Lung (tissue), 12 donors: ENCODE measurements around the gene PDCD1LG2. TPM values are rescaled to one million over a fixed set of nuclear protein-coding genes. Genes with fewer than 3 reads are reported as not detected.
"Not testable (repeated sequence)": the region's sequence is repeated elsewhere in the genome, so short reads cannot be mapped to it uniquely, and the experiment has no call there.

Source experiments
- ATAC-seq: fragments of 200-7000 bp; cut with Tn5 transposase; one replicate; pipeline ENCODE4 v1.9.1; 2020; ENCODE audit warnings: moderate number of reproducible peaks; ENCODE audit not compliant: insufficient read depth, low FRiP score
- DNase-seq, 3 donors: peaks; one replicate each; pipeline ENCODE4 v3.0.0-alpha.2; 2013 to 2017
- H3K27ac ChIP-seq, 2 donors: one replicate each; pipeline ENCODE4 v1.5.1; 2013; ENCODE audit warnings: mild to moderate bottlenecking in 2 of 2, moderate library complexity in 2 of 2, control low read depth in 1 of 2, inconsistent platforms in 1 of 2, low read depth in 1 of 2, low read length in 1 of 2
- H3K27me3 ChIP-seq, 3 donors: one replicate each; pipeline ENCODE4 v1.5.1; 2013; ENCODE audit warnings: low read length in 2 of 3; ENCODE audit not compliant: control insufficient read depth in 3 of 3, insufficient read depth in 3 of 3
- H3K36me3 ChIP-seq, 4 donors: one replicate each; pipeline ENCODE4 v1.5.1; 2013; ENCODE audit warnings: low read length in 4 of 4, mild to moderate bottlenecking in 1 of 4, moderate library complexity in 1 of 4; ENCODE audit not compliant: control insufficient read depth in 4 of 4, insufficient read depth in 4 of 4
- H3K4me1 ChIP-seq, 5 donors: one replicate each; pipeline ENCODE4 v1.5.1; 2013; ENCODE audit warnings: low read length in 5 of 5, mild to moderate bottlenecking in 2 of 5, moderate library complexity in 1 of 5; ENCODE audit not compliant: control insufficient read depth in 5 of 5, insufficient read depth in 5 of 5
- H3K4me3 ChIP-seq: one replicate; pipeline ENCODE4 v1.5.1; 2013; ENCODE audit warnings: mild to moderate bottlenecking, control low read depth, moderate library complexity
- H3K9ac ChIP-seq, 2 donors: one replicate each; pipeline ENCODE4 v1.5.1; 2013; ENCODE audit warnings: low read length in 2 of 2, control low read depth in 1 of 2; ENCODE audit not compliant: insufficient read depth in 1 of 2
- H3K9me3 ChIP-seq, 4 donors: one replicate each; pipeline ENCODE4 v1.5.1; 2013; ENCODE audit warnings: low read length in 3 of 4, mild to moderate bottlenecking in 1 of 4, moderate library complexity in 1 of 4; ENCODE audit not compliant: control insufficient read depth in 4 of 4, insufficient read depth in 3 of 4
- WGBS, 2 donors: extraction: QIAGEN DNeasy Blood & Tissue Kit; methylation state at CpG; one replicate each; pipeline ENCODE4 v1.1.7; 2013; 5-methylcytosine and 5-hydroxymethylcytosine counted together
- polyA plus RNA-seq, 2 donors: library from polyadenylated mRNA; stranded (reverse); fragments of 200-250 nt; gene quantifications; one replicate each; pipeline ENCODE4 v1.2.1, GENCODE V29; 2013
- total RNA-seq, 2 donors: library from RNA; depleted of rRNA in 1 of 2; stranded (reverse); fragments of >200 nt in 1 of 2; gene quantifications; one replicate each; pipeline ENCODE4 v1.2.1, GENCODE V29; 2014 to 2021
- TF ChIP-seq, protein P1 (sequence below): IDR thresholded peaks from 2 replicates; pipeline ENCODE4 v1.5.1; 2012; ENCODE audit warnings: mild to moderate bottlenecking; ENCODE audit errors: control extremely low read depth, extremely low read depth
- donor health status: control.
- donor health status: control.
- donor health status: Bipolar disorder and iron deficiency.
- donor health status: healthy.
- donor health status: DM: yes; HTN: yes; CAD: no.

The PDCD1LG2 gene
- total and polyA plus RNA-seq, 4 donors, result 0.87 to 6.7 (median 3.1) TPM

- TF ChIP-seq, protein P1, sequence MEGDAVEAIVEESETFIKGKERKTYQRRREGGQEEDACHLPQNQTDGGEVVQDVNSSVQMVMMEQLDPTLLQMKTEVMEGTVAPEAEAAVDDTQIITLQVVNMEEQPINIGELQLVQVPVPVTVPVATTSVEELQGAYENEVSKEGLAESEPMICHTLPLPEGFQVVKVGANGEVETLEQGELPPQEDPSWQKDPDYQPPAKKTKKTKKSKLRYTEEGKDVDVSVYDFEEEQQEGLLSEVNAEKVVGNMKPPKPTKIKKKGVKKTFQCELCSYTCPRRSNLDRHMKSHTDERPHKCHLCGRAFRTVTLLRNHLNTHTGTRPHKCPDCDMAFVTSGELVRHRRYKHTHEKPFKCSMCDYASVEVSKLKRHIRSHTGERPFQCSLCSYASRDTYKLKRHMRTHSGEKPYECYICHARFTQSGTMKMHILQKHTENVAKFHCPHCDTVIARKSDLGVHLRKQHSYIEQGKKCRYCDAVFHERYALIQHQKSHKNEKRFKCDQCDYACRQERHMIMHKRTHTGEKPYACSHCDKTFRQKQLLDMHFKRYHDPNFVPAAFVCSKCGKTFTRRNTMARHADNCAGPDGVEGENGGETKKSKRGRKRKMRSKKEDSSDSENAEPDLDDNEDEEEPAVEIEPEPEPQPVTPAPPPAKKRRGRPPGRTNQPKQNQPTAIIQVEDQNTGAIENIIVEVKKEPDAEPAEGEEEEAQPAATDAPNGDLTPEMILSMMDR, result no peak
- peaks cover 0 to 24% (median 5%) of the 10 kb centered on the region in 4 donors for H3K36me3 ChIP-seq
- WGBS, 2 donors, result 70 to 82% methylated on average over 5 of the region's 5 CpGs
- H3K4me3 ChIP-seq, result no peak overlapping the region
- H3K4me1 ChIP-seq, result no peaks in the 10 kb centered on the region
- H3K27ac ChIP-seq, result no peak overlapping the region
- DNase-seq (no peak), ATAC-seq (no peak)
- H3K27me3 ChIP-seq, result no peaks in the 10 kb centered on the region
- no peak overlapping the region for H3K9ac ChIP-seq
- no peaks in the 10 kb centered on the region for H3K9me3 ChIP-seq
Observed at GRCh38 chr9:5468850-5469249, 41.5 kb upstream of the PDCD1LG2 start.

GRCh38 chr9:5470122-5470521, 40.2 kb upstream of the PDCD1LG2 start:
- WGBS, 2 donors, result 86 to 87% methylated on average over 1 of the region's 1 CpG
- H3K27me3 ChIP-seq, result no peaks in the 10 kb centered on the region
- H3K4me1 ChIP-seq, result no peaks in the 10 kb centered on the region
- DNase-seq, result no peak
- peaks cover 0 to 18% (median 4%) of the 10 kb centered on the region in 4 donors for H3K36me3 ChIP-seq
- no peak for ATAC-seq
- H3K9ac ChIP-seq, result no peak overlapping the region
- TF ChIP-seq, protein P1, result no peak
- H3K4me3 ChIP-seq, result no peak overlapping the region
- no peak overlapping the region for H3K27ac ChIP-seq
- no peaks in the 10 kb centered on the region for H3K9me3 ChIP-seq

- H3K36me3 ChIP-seq, result peaks cover 0 to 13% (median 3%) of the 10 kb centered on the region in 4 donors
- no peaks in the 10 kb centered on the region for H3K4me1 ChIP-seq
- ATAC-seq (no peak), DNase-seq (no peak)
- H3K27me3 ChIP-seq, result no peaks in the 10 kb centered on the region
- no peak overlapping the region for H3K4me3 ChIP-seq
- WGBS, 2 donors, result 88 to 95% methylated on average over 3 of the region's 3 CpGs
- no peak overlapping the region for H3K9ac ChIP-seq
- H3K27ac ChIP-seq, result no peak overlapping the region
- no peaks in the 10 kb centered on the region for H3K9me3 ChIP-seq
- TF ChIP-seq, protein P1, result no peak
Observed at GRCh38 chr9:5470816-5471215, 39.5 kb upstream of the PDCD1LG2 start.

DNA sequence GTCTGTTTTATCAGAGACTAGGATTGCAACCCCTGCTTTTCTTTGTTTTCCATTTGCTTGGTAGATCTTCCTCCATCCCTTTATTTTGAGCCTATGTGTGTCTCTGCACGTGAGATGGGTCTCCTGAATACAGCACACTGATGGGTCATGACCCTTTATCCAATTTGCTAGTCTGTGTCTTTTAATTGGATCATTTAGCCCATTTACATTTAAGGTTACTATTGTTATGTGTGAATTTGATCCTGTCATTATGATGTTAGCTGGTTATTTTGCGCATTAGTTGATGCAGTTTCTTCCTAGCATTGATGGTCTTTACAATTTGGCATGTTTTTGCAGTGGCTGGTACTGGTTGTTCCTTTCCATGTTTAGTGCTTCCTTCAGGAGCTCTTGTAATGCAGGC, 34.7 kb upstream of the PDCD1LG2 start:
- WGBS, 2 donors, result 89 to 95% methylated on average over 2 of the region's 2 CpGs
- not testable (repeated sequence) for H3K4me1 ChIP-seq

More for the DNA sequence above, 34.7 kb upstream of the PDCD1LG2 start:
- H3K9ac ChIP-seq, H3K36me3 ChIP-seq, DNase-seq, H3K4me3 ChIP-seq, ATAC-seq, H3K9me3 ChIP-seq, H3K27ac ChIP-seq, H3K27me3 ChIP-seq: not testable (repeated sequence)
